K562 (cell line): ENCODE data around the gene CCDC85A.

Experiments
- BRD9 ChIP-seq: fragments of 450-650 bp; IDR thresholded peaks from 2 replicates; pipeline ENCODE4 v1.6.1; 2018; ENCODE audit warnings: low read depth; ENCODE audit not compliant: partially characterized antibody
- EZH2 ChIP-seq: IDR thresholded peaks from 2 replicates; pipeline ENCODE4 v1.6.1; 2012; ENCODE audit warnings: low read depth, mild to moderate bottlenecking, inconsistent platforms, low read length, borderline replicate concordance
- PURB ChIP-seq: sonication (generic); formaldehyde crosslinking; IDR thresholded peaks from 2 replicates; pipeline ENCODE4 v1.9.0; 2021; ENCODE audit warnings: low read depth, mild to moderate bottlenecking, missing genetic modification reagents
- SP2 ChIP-seq: IDR thresholded peaks from 2 replicates; pipeline ENCODE4 v1.6.1; 2011; ENCODE audit warnings: mild to moderate bottlenecking, low read depth, low read length, moderate library complexity; ENCODE audit not compliant: poor library complexity, severe bottlenecking; ENCODE audit errors: extremely low read depth
- TCF7L2 ChIP-seq: fragments of 150-350 bp; IDR thresholded peaks from 2 replicates; pipeline ENCODE4 v1.6.1; 2016; ENCODE audit warnings: low read depth, mild to moderate bottlenecking, low read length, moderate library complexity
- XRCC3 ChIP-seq: fragments of 450-650 bp; IDR thresholded peaks from 2 replicates; pipeline ENCODE4 v1.6.1; 2017; ENCODE audit warnings: mild to moderate bottlenecking, moderate library complexity
- ZNF143 ChIP-seq: sonication (generic); formaldehyde crosslinking; IDR thresholded peaks from 2 replicates; pipeline ENCODE4 v1.9.0; 2022; ENCODE audit warnings: mild to moderate bottlenecking, missing genetic modification reagents
- ZNF274 ChIP-seq: IDR thresholded peaks from 2 replicates; pipeline ENCODE4 v1.6.1; 2011; ENCODE audit warnings: low read depth, mild to moderate bottlenecking, low read length, moderate library complexity, borderline replicate concordance
- TF ChIP-seq, protein P1 (sequence below): fragments of 450-650 bp; formaldehyde crosslinking; IDR thresholded peaks from 2 replicates; pipeline ENCODE4 v1.4.0; 2022; ENCODE audit warnings: missing genetic modification characterization
- TF ChIP-seq, protein P2 (sequence below), 3 experiments: IDR thresholded peaks in 2 of 3; conservative IDR thresholded peaks in 1 of 3; 2 replicates each; pipeline ENCODE4 v1.5.1; 2011 to 2012; ENCODE audit warnings: low read length in 3 of 3, mild to moderate bottlenecking in 3 of 3, control low read depth in 2 of 3, improper control_type of control experiment in 1 of 3, inconsistent platforms in 1 of 3, low read depth in 1 of 3, mixed read lengths in 1 of 3, moderate library complexity in 1 of 3; ENCODE audit not compliant: insufficient read depth in 2 of 3
- TF ChIP-seq, protein P3 (sequence below), 2 experiments: fragments of 450-650 bp; formaldehyde crosslinking in 1 of 2; IDR thresholded peaks; 2 replicates each; pipeline versions ENCODE4 v1.4.0 to v1.6.1; 2014 to 2020; ENCODE audit warnings: mild to moderate bottlenecking in 2 of 2, borderline replicate concordance in 1 of 2, low read depth in 1 of 2

DNA sequence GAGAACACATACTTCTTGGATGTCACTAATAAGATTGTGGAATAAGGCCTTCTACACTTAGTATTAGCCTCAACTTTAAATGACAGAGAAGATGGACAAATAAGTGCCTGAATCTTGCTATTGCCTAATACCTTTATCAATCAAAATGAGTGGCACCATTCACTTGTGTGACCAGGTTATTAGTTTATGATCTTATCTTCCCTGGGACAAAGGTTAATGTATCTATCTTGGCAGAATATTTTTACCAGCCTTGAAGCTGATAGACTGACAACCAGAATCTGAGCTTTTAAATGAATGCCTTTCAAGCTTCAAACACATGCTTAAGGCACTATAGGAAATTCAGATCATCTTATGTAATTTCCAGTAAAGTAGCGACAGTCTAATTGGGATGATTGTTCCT lies 202.9 kb downstream of the CCDC85A start:
- TF ChIP-seq, protein P1, sequence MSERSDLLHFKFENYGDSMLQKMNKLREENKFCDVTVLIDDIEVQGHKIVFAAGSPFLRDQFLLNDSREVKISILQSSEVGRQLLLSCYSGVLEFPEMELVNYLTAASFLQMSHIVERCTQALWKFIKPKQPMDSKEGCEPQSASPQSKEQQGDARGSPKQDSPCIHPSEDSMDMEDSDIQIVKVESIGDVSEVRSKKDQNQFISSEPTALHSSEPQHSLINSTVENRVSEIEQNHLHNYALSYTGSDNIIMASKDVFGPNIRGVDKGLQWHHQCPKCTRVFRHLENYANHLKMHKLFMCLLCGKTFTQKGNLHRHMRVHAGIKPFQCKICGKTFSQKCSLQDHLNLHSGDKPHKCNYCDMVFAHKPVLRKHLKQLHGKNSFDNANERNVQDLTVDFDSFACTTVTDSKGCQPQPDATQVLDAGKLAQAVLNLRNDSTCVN (CRISPR knock-in tag) = no peak
- TF ChIP-seq BRD9 (no peak), SP2 (no peak), TCF7L2 (no peak), PURB (CRISPR knock-in tag) (no peak), XRCC3 (no peak), ZNF143 (CRISPR knock-in tag) (no peak), EZH2 (no peak), ZNF274 (no peak)
- TF ChIP-seq, protein P2, sequence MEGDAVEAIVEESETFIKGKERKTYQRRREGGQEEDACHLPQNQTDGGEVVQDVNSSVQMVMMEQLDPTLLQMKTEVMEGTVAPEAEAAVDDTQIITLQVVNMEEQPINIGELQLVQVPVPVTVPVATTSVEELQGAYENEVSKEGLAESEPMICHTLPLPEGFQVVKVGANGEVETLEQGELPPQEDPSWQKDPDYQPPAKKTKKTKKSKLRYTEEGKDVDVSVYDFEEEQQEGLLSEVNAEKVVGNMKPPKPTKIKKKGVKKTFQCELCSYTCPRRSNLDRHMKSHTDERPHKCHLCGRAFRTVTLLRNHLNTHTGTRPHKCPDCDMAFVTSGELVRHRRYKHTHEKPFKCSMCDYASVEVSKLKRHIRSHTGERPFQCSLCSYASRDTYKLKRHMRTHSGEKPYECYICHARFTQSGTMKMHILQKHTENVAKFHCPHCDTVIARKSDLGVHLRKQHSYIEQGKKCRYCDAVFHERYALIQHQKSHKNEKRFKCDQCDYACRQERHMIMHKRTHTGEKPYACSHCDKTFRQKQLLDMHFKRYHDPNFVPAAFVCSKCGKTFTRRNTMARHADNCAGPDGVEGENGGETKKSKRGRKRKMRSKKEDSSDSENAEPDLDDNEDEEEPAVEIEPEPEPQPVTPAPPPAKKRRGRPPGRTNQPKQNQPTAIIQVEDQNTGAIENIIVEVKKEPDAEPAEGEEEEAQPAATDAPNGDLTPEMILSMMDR (IDR thresholded peaks at IDR 0.05 in 2 of 3, conservative IDR thresholded peaks at IDR 0.05 in 1 of 3; ENCODE audit: insufficient read depth in 2 of 3, low read depth in 1 of 3, low read length in 3 of 3) = no peak
- TF ChIP-seq, protein P3, sequence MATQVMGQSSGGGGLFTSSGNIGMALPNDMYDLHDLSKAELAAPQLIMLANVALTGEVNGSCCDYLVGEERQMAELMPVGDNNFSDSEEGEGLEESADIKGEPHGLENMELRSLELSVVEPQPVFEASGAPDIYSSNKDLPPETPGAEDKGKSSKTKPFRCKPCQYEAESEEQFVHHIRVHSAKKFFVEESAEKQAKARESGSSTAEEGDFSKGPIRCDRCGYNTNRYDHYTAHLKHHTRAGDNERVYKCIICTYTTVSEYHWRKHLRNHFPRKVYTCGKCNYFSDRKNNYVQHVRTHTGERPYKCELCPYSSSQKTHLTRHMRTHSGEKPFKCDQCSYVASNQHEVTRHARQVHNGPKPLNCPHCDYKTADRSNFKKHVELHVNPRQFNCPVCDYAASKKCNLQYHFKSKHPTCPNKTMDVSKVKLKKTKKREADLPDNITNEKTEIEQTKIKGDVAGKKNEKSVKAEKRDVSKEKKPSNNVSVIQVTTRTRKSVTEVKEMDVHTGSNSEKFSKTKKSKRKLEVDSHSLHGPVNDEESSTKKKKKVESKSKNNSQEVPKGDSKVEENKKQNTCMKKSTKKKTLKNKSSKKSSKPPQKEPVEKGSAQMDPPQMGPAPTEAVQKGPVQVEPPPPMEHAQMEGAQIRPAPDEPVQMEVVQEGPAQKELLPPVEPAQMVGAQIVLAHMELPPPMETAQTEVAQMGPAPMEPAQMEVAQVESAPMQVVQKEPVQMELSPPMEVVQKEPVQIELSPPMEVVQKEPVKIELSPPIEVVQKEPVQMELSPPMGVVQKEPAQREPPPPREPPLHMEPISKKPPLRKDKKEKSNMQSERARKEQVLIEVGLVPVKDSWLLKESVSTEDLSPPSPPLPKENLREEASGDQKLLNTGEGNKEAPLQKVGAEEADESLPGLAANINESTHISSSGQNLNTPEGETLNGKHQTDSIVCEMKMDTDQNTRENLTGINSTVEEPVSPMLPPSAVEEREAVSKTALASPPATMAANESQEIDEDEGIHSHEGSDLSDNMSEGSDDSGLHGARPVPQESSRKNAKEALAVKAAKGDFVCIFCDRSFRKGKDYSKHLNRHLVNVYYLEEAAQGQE (IDR thresholded peaks at IDR 0.05; ENCODE audit: borderline replicate concordance) = no peak
- TF ChIP-seq, protein P3 (CRISPR knock-in tag; IDR thresholded peaks at IDR 0.05; ENCODE audit: low read depth) = no peak
